Measurements from ENCODE around the gene KCNK4. TPM values are rescaled to one million over a fixed set of nuclear protein-coding genes. Genes with fewer than 3 reads are reported as not detected.
"Not testable (repeated sequence)": the region's sequence is repeated elsewhere in the genome, so short reads cannot be mapped to it uniquely, and the experiment has no call there.

Gene KCNK4
- total RNA-seq, 1 donor from 2014 or later = not detected

GRCh38 chr11:64317961-64318765, 27.1 kb downstream of the KCNK4 start, which contains the start of gene PRDX5:
PRDX5 (plus strand) TSS chr11:64318121; CDS start chr11:64318216, 95 bp downstream.
- intact Hi-C loops (cut with micrococcal nuclease) = no loop called here
- peak; percentile 98 for DNase-seq
- peak; percentile 90 for ATAC-seq

GRCh38 chr11:64318766-64319761, 28.0 kb downstream of the KCNK4 start:
- DNase-seq = peak; percentile 44
- intact Hi-C loops (cut with micrococcal nuclease) = no loop called here
- ATAC-seq = no peak

GRCh38 chr11:64320556-64320955, 29.5 kb downstream of the KCNK4 start:
- intact Hi-C loops (cut with micrococcal nuclease) = no loop called here
- DNase-seq (no peak), ATAC-seq (no peak)

GRCh38 chr11:64321026-64321425, 29.9 kb downstream of the KCNK4 start:
- intact Hi-C loops (cut with micrococcal nuclease) = no loop called here
- ATAC-seq (no peak), DNase-seq (no peak)

GRCh38 chr11:64321533-64321932, 30.4 kb downstream of the KCNK4 start:
- DNase-seq = no peak
- no peak for ATAC-seq
- intact Hi-C loops (cut with micrococcal nuclease) = no loop called here

GRCh38 chr11:64322925-64323260, 31.8 kb downstream of the KCNK4 start:
- intact Hi-C loops (cut with micrococcal nuclease) = no loop called here
- ATAC-seq (no peak), DNase-seq (no peak)

GRCh38 chr11:64323373-64323772, 32.3 kb downstream of the KCNK4 start:
- intact Hi-C loops (cut with micrococcal nuclease) = no loop called here
- ATAC-seq (no peak), DNase-seq (no peak)

- ATAC-seq; DNase-seq; intact Hi-C loops (cut with micrococcal nuclease): not testable (repeated sequence)
Measured at GRCh38 chr11:64323984-64324383, 32.9 kb downstream of the KCNK4 start.

GRCh38 chr11:64324692-64325469, 33.8 kb downstream of the KCNK4 start:
- ATAC-seq = no peak
- intact Hi-C loops (cut with micrococcal nuclease) = no loop called here

GRCh38 chr11:64327375-64327774, 36.3 kb downstream of the KCNK4 start:
- ATAC-seq = no peak
- intact Hi-C loops (cut with micrococcal nuclease) = no loop called here
- no peak for DNase-seq

More at GRCh38 chr11:64324692-64325469, 33.8 kb downstream of the KCNK4 start:
- DNase-seq = no peak

GRCh38 chr11:64327993-64328392, 36.9 kb downstream of the KCNK4 start:
- intact Hi-C loops (cut with micrococcal nuclease) = no loop called here
- ATAC-seq (no peak), DNase-seq (no peak)

GRCh38 chr11:64330888-64331287, 39.8 kb downstream of the KCNK4 start:
- intact Hi-C loops (cut with micrococcal nuclease) = no loop called here
- no peak for DNase-seq
- ATAC-seq = no peak

GRCh38 chr11:64331569-64332371, 40.7 kb downstream of the KCNK4 start:
- intact Hi-C loops (cut with micrococcal nuclease) = no loop called here
- ATAC-seq (peak; percentile 69), DNase-seq (peak; percentile 82)

- intact Hi-C loops (cut with micrococcal nuclease) = no loop called here
- ATAC-seq (no peak), DNase-seq (no peak)
Measured at GRCh38 chr11:64333556-64333955, 42.5 kb downstream of the KCNK4 start.

GRCh38 chr11:64334764-64335735, 43.9 kb downstream of the KCNK4 start:
- peak; percentile 26 for DNase-seq

GRCh38 chr11:64337538-64338249, 46.6 kb downstream of the KCNK4 start:
- intact Hi-C loops (cut with micrococcal nuclease) = no loop called here
- DNase-seq (no peak), ATAC-seq (no peak)

More at GRCh38 chr11:64334764-64335735, 43.9 kb downstream of the KCNK4 start:
- peak; percentile 74 for ATAC-seq
- intact Hi-C loops (cut with micrococcal nuclease) = no loop called here

- intact Hi-C loops (cut with micrococcal nuclease) = no loop called here
- DNase-seq (no peak), ATAC-seq (no peak)
Measured at GRCh38 chr11:64338716-64339115, 47.6 kb downstream of the KCNK4 start.

Data from left ventricle myocardium superior (tissue), 1 donor.